Limb (tissue), 2 donors: ENCODE measurements around the gene KIDINS220.

Experiments used
- DNase-seq, 2 donors: peaks; one replicate each; pipeline ENCODE4 v3.0.0-alpha.2; 2016; ENCODE audit errors: extremely low spot score in 2 of 2

The KIDINS220 gene

DNA sequence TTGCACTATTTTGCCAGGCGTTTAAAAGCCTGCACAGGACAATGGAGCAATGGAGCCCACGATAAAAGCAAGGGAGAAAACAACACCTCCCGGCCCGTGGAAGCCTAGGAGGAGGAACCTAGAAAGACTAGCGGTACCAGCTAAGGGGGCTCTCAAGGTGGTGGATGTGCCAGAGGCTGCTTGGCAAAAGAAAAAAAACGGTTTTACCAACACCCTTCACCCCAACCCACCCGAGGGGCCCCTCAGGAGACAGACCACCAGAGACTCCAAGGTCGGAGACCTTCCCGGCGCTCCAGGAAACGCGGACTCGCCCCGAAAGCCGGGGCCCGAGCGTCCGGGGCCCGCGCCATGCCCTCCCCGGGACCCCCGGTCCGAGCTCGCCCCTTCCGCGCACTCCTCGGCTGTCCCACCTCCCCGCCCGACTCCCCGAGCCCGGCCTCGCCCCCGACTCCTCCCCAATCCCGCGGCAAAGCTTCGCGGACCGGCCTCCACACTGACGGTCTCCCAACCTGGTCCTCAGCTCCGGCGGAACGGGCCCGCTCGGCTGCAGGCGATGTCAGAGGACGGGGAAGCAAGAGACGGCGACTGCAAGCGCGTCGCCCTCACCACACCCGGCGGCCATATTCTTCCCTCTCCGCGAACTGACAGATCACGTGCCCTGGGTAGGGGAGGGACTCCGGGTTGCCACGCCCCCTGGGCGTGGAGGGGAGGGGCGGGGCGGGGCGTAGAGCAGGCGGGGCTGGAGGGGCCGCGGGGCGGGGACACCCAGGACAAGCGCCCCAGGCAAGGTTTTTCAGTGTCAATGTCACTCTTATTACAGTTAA is at the start of gene KIDINS220:
Gene KIDINS220 (minus strand): TSS at position 643 of the 824 bp plus-strand sequence. CDS start 10,520 bp downstream, outside the sequence.
- DNase-seq: peak; percentile 83 to 95

DNA sequence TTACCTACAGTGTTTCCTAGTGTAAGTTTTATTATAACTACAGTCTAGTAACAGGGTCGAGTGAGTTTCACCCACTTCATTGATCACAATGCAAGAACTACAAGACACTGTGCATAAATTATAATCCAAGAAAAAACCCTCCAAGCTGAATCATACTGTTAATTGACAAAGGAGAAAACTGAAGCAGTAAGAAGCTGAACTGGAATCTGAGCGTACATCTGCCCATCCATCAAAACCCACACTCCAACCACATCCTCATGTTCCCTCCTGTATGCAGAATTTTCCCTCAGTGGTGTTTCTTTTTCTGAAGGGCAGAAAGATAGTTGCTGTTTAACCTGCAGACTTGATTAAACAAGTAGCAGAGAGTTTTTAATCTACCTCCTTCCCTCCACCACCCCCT is 49.5 kb upstream of the KIDINS220 start:
- DNase-seq: no peak

DNA sequence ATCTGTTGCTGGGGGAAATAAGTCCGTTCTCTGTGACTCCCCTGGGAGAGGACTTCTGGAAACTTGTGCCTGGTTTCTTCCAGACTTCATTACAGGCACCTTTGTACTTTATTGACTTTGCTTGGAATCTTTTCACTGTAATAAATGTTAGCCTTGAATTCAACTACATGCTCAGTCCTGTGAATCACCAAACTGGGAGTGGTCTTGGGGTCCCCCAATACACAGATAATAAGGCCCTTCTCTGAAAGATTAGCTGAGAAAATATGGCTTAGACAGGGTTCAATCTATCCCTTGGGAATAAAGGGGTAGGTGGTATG is 48.7 kb upstream of the KIDINS220 start:
- no peak for DNase-seq

DNA sequence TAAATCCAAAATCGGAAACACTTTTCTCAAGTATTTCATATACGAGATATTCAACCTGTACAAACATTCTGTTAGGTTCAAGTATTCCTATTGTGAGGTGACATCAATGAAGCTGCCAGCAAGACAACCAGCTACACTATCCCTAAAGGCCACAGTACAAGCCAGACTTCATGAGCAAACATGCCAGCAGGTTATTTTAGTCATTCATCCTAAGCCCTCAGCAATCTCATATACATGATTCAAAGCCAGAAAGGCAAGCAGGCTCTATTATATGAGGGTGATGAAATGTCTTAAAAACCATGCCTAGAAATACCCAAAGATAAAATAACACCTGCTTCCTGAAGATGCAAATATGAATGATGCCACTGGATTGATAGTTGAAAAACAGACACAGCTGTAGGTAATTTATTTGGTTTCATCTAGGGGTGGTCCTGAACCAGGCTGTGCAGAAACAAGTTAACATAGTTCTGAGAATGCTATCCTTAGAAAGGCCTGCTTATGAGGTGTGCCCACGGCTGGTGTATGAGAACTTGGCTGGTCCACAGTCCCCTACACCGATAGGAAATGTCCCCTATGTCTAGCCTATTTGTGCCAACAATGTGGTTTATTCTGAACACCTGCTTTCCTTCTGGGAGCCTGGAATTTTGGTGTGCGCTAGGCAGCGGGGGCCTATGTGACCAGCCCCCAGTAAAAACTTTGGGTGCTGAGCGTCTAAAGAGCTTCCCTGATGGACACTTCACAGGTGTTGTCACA is 48.2 kb upstream of the KIDINS220 start:
- DNase-seq: no peak

DNA sequence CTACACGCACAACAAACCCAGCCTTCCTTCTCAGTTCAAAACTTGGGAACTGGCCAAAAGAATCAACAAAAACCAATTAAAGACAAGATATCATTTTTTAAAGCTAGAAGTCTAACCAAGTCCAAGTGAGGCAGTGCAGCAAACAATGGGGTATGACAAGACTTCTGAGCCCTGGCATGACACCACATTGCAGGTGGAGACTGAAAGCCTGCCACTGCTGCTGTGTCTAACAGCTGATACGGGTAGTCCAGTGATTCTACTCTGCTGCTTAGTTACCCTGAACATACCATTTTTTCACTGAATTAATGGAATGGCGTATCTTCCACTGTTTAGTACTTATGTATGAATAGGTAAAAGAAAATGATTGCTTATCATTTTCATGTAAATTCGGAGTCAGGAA is 47.4 kb upstream of the KIDINS220 start:
- DNase-seq: no peak

DNA sequence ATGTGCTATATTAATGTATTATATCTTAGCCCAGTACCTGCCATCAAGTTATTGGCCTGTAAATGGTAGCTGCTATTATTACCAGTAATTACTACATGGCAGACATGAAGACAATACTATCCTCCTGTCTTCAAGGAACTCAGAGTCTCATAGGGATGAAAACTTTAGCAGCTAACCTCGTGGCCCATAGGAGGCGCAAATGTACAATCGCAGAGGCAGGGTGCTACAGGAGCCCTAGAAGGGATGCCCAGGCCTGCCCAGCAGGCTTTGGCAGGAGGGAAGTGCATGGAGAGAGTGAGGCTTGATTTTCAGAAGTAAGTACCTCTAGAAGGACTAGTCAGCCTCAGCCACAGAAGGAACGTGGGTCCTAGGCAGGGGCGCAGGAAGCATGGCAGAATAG is 44.7 kb upstream of the KIDINS220 start:
- no peak for DNase-seq

DNA sequence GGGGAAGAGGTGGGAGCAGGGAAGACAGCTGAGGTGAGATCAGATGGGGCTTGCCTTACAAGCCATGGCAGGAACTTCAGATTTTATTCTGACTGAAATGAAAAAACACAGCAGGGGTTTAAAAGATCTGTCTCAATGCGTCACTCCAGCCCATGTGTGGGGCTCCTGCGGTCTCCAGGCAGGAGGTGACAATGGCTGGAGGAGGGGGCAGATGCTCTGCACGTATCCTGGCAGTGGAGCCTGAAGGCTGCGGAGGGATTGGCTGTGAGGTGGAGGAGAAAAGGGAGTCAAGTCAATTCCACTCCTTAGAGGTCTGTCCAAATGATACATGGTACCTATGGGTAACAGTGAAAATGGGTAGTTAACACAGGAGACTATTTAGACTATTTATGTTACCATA is 40.5 kb upstream of the KIDINS220 start:
- DNase-seq: no peak

DNA sequence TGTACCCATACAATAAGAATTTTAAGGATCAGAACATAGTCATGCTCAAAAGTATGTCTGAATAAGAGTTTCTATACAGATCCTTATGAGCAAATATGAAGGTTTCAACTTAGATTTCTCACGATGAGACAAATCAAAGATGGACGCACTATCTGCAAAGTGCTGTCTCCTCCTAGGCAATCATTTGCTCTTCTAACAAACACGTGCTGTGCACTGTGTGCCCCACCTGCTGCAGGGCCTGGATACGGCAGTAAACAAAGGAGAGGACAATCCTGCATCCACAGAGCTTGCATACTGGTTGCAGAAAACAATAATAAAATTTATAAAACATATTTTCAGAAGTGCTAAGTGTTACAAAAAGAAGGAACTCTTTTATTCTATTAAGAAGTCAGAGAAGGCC is 39.9 kb upstream of the KIDINS220 start:
- no peak for DNase-seq

DNA sequence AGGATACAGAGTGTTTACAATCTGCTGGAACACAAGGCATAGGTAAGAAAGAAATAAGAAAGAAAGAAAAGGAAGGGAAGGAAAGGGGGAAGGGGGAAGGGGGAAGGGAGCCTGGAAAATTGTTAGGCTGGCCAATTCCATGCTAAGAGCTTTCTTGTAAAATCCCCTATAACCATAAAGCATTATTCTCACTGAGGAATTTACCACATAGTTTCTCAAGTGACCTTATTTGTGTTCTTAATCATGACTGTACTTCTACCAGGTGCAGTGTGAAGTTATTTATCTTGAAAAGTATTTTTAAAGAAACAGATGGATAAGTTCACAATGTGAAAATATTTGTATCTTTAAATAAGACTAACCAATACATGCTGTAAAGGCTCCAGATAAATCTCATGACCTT is 39.2 kb upstream of the KIDINS220 start:
- DNase-seq: no peak

DNA sequence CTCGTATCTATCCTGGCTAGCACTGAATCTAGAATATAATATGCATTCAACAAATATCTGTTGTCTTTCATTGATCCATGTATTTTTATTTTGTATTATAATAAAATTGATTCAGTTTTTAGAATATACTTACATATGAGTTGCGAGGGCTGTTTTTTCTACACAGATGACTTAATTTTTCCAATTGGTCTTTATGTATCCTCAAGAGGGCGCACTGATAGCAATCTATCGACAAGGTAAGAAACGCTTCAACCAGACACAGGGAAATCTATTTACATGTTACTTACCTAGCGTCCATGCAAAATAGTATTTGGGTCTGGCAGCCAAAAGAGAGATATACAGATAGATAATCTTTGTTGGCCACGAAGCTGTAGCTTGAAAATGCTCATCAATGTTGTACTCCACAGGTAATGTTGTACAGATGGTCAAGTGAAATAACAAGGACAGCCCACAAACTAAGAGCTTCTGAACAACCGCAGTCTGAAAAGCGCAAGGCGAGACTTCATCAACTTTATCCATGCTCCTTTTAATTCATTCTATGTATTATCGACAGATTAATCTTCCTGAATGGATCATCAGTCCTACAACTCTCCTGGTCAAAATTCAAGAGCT is 35.5 kb upstream of the KIDINS220 start:
- DNase-seq: peak in 1 of 2 donors; percentile 61

DNA sequence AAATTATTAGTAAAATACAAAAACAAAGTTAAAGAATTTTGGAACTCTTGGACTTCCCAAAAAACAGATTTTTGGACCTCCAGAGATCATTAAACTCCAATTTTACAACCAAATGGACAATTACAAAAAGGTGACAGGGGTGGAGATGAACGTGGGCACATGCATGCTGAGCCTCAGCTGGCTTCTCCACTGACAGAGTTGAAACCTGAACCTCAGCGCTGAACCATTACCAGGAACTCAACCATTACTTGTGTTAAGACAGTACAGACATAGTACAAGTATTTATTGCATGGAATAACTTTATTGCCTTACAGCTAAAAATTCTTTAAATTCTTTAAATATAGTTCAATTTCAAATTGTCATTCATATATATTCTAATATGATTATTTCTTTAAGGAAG is 33.0 kb upstream of the KIDINS220 start:
- DNase-seq: no peak

DNA sequence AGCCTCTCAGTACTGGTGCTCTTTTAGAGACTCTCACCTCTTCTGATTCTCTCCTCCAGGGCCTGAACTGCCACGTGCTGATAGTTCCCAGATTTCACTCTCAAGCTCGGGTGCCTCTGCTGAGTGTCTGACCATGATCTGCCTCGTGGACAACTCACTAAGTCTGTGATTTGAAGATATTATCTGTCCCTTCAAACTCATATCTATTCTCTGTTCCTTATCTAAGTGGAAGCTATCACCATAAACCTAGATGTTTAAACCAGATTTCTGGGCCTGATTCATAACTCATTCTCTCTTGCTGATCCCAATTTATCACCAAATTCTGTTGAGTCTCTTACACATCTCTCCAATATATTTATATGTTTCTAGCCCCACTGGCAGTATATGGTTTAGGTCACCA is 29.9 kb upstream of the KIDINS220 start:
- no peak for DNase-seq

DNA sequence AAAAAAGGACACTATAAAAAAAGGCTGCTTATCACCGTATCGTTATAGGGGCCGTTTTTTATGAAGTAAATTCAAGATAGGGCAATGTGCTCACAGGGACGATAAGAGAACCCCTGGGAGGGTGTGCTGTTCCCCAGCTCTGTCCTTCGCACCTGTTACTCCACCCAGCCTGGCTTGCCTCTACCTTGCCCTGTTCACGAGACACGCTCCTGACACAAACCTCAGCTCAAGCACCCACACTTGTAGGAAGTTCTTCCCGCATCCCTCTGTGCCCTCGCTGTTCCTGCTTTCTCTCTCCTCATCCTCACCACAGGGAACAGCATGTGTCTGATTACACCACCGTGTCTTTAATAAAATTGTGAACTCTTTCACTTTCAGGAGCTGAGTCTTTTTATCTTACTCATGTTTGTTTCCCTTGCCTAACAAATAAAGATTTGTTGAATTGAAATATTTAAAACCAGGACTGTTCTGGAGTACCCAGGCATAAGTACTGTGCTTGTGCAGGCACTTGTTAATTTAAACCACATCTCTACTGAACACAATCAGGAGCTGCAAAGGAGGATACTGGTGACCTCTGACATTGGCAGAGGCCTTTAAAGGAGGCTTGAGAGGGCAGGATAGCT is 26.0 kb upstream of the KIDINS220 start:
- no peak for DNase-seq

DNA sequence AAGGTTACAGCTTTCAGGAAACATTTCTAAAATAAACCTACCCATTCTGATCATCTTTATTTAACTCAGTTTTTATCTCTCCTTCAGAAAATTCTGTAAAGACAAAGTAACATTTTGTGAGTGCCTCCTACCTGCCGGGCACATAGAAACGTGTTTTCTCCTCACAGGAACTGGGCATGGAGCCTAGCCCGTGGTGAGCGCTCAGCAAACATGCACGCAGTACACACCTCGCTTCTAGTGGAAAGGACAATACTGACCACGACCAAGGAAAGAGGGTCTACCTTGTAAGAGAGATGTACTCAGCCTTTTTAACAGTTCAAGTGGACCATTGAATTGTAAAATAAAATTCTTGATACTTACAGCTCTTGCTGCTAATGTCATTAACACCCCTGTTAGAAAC is 24.8 kb upstream of the KIDINS220 start:
- DNase-seq: no peak

DNA sequence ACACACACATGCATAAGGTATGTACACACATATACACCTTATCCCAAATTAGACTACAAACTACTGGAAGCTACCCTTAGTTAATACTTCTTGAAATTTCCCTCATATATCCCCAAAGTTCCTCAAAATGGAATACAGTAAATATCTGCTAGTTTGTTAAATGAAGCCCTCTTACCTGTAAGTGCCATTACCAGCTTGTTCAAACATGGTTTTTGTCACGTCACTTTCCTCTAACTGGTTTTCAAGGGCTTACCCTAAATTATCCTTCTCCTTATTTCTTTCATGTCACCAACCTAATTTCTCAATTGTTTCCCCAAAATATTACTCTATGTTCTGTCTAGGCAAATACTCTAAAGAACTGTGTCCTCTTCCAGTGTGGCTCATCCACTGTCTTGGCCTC is 24.4 kb upstream of the KIDINS220 start:
- DNase-seq: no peak

DNA sequence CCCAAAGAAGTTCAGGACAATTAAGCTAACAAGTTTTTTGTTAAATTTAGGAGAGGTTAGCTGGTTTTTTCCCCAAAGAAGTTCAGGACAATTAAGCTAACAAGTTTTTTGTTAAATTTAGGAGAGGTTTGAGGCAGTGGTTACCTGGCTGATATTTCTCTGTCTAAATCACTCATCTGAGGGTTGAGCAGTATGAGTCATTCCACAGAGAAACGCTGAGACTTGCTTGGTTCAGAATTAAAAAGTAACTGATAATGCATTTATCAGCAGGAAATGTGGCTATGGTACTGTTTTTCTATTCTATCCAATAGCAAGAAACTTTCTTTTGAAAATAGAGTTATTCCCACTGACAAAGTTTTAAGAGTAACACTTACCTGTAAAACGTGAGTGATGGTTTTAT is 22.8 kb upstream of the KIDINS220 start:
- DNase-seq: no peak

DNA sequence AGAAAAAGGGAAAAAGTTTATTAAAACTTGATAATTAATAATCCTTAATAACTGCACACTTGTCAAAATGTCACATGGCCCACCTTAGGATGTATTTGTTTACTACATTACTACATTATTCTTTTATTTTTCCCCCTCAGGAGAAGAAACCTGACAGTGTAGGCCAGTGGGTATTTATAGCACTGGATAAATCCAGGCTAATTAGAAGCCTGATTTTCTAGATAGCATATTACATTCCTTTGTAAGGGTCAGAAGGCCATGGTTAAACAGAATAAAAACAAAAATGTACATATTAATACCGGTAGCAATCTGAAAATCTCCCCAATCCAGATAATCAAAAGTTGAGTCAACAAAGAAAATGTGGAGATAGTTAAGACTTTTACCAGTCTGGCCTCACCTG is 21.5 kb upstream of the KIDINS220 start:
- no peak for DNase-seq

DNA sequence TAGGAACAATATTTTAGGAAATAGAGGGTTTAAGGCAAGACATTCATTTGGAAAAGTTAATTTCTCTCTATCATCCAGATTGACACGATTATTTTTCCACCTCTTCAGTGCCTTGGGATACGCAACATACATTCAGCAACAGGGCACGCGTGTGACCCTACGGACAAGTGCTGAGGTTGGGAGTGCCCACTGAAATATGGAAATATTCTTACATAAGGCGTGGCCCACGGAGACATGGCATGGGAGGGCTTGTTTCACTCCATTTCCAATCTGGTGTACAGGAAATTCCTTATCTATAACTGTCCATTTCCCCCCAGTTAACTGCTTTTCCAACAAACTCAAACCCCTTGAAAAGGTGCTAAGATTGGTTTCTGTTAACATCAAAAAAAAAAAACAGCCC is 20.9 kb upstream of the KIDINS220 start:
- DNase-seq: no peak

DNA sequence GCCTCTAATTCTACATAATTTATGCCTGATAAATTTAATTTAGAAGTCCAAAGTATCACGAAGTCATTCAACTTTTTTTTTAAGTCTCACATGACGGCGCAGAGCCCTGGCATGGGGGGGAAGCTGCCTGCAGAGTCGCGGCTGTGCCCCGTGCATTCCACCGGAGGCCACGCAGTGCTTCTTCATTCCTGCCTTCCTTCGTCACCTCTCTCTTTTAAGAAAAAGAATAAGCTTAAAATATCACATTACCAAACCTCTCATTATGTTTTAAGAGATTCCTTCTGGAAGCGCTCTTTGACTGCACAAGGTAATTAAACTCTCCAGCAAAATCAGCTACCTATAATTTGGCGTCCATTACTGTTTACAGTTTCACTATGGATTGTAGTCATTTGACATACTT is 20.3 kb upstream of the KIDINS220 start:
- DNase-seq: no peak

DNA sequence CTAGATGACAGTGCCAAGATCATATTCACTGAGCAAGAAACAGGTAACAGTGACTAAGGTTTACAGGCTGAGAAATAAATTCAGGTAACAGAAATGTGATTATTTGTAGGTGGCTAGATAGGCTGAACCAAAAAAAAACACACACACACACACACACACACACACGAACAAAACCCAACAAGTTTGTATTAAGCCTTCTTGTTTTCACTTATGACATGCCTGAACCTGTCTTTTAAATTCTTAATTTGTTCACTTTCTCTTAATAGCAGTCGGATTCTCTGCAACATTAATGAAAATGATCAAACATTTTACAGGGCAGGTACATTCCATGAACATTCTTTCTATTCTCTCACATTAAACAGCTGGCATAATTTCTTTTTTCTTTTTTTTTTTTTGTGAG is 18.8 kb upstream of the KIDINS220 start:
- no peak for DNase-seq

DNA sequence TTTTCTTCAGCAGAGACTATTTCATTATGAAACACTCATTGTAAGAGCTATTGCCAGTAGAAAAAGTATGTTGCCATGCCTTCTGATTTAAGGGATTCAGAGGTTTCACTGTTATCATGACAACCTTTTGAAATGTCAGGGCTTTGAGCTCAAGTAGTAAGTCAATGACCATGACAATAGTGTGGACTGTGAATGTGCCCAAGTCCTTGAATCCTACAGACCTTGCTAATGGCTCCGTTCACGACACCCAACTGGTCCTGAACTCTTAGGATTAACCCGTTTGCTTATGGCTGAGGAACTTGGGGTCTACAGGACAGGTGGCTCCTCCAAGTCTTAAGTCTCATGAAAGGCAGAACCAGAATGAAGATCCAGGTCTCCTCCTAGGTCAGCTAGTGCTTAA is 17.6 kb upstream of the KIDINS220 start:
- DNase-seq: no peak

DNA sequence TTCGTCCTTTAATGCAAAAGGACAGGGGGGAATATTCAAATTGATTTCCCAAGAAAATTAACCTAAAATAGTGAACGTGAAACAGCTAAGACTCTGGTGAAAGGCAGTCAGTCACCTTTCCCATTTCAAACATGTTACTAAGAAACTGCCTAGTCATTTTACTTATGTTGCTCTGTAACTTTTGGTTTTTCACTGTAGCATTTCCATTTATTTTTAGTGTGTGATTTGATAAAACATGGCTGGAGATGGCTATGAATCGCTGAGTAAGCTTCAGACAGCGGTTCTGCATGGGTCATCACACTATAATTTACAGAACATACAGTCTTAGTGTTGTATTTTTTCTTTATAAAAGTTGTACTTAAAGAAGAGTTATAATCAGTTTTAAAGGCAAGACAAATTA is 16.0 kb upstream of the KIDINS220 start:
- DNase-seq: no peak
